Upper lobe of left lung (tissue), 4 donors: Measurements from ENCODE around the gene ARHGAP26.

Source experiments
- POLR2A ChIP-seq, 4 donors: fragments of 450-650 bp; IDR thresholded peaks; one replicate each; pipeline ENCODE4 v1.5.1; 2016 to 2017; ENCODE audit warnings: antibody characterized with exemption in 4 of 4, mild to moderate bottlenecking in 2 of 4
- POLR2AphosphoS5 ChIP-seq, 2 donors: sonication (generic); formaldehyde crosslinking; IDR thresholded peaks; one replicate each; pipeline ENCODE4 v1.5.1; 2017; ENCODE audit warnings: antibody characterized with exemption in 2 of 2

DNA sequence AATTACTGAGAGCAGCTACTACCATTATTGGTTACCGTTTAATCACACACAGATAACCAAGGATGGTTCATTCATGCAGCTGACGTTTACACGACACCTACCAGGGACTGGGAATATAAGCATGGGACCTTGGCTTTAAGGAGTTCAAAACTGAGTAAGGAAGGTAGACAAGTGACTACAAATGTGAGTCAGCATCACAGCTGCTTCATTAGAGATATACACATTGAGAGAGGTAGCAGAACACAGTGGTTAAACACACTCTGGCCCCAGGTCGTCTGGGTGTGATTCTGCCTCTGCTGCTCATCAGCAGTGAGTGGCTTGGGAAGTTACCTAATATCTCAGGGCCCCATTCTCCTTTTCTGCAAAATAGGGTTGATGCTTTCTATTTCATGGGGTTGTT is 364.7 kb downstream of the ARHGAP26 start:
- TF ChIP-seq POLR2AphosphoS5 (IDR thresholded peaks at IDR 0.05) (no peak), POLR2A (IDR thresholded peaks at IDR 0.05) (no peak)
